Neural progenitor cell (in vitro differentiated cells): ENCODE measurements around the gene KIF25.

Experiments
- CTCF ChIP-seq: fragments of 200-600 bp; sonication (generic); IDR thresholded peaks from 2 replicates; pipeline ENCODE4 v1.5.1; 2017; ENCODE audit warnings: antibody characterized with exemption, mild to moderate bottlenecking
- EZH2 ChIP-seq: fragments of 200-600 bp; sonication (generic); IDR thresholded peaks from 2 replicates; pipeline ENCODE4 v1.6.1; 2017; ENCODE audit warnings: antibody characterized with exemption, mild to moderate bottlenecking, moderate library complexity

DNA sequence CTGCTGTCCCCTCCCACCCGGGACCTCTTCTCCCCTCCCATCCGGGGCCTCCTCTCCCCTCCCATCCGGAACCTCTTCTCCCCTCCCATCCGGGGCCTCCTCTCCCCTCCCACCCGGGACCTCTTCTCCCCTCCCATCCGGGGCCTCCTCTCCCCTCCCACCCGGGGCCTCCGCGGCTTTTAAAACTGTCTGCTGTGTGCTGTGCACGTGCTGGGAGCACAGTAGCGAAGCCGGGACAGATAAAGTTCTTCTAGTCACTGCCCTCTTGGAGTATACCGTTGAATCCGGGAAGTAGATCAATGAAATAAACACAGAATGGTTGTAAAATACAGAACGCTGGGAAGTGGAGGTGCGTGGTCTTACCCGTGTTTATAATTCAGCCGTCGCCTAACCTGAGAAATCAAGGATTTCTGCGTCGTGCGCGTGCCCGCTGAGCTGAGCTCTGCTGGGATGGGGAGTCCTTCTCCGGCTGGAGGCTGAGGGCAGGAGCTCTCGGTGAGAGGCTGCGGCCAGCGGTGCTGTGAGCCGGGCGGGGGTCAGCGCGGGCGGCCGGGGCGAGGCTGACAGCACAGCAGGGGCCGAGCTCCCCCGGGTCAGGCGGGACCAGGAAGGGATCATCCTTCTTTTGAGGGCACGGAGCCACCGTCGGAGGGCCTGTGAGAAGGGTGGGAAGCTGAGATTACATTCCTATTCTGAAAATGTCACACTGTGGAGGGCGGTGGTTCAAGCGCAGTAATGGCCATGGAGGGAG, 19.6 kb upstream of the KIF25 start:
- TF ChIP-seq CTCF (no peak), EZH2 (no peak)
